Keratinocyte (primary cell): ENCODE results near the gene UROC1. TPM values are rescaled to one million over a fixed set of nuclear protein-coding genes. Genes with fewer than 3 reads are reported as not detected.

ENCODE experiments used
- DNase-seq: peaks from one replicate; pipeline ENCODE4 v3.0.0-alpha.2; 2011; ENCODE audit warnings: low read depth, missing footprints, low spot score
- FAIRE-seq: peaks from 2 replicates; lab custom pipeline; 2011; peaks lifted over from hg19 to GRCh38; lab: Jason Lieb, UNC
- H2AFZ ChIP-seq: 2 replicates; pipeline ENCODE4 v1.6.0; 2012; ENCODE audit warnings: low read length, control low read depth, inconsistent platforms; ENCODE audit not compliant: control insufficient read depth
- H3K27ac ChIP-seq: 2 replicates; pipeline ENCODE4 v1.5.1; 2011; ENCODE audit warnings: low read length; ENCODE audit not compliant: control insufficient read depth, insufficient read depth
- H3K27me3 ChIP-seq: 3 replicates; pipeline ENCODE4 v1.6.0; 2011; ENCODE audit warnings: low read length; ENCODE audit not compliant: control insufficient read depth, insufficient read depth; ENCODE audit errors: extremely low read depth
- H3K36me3 ChIP-seq, 2 experiments: 2 replicates in 1 of 2; 3 replicates in 1 of 2; pipeline ENCODE4 v1.5.1; 2011; ENCODE audit warnings: low read length in 2 of 2, mild to moderate bottlenecking in 1 of 2; ENCODE audit not compliant: control insufficient read depth in 2 of 2, insufficient read depth in 2 of 2; ENCODE audit errors: extremely low read depth in 1 of 2
- H3K4me1 ChIP-seq: 3 replicates; pipeline ENCODE4 v1.5.1; 2011; ENCODE audit warnings: low read length; ENCODE audit not compliant: control insufficient read depth, insufficient read depth; ENCODE audit errors: extremely low read depth
- H3K4me2 ChIP-seq: 3 replicates; pipeline ENCODE4 v1.6.0; 2011; ENCODE audit warnings: low read depth, low read length; ENCODE audit not compliant: control insufficient read depth, insufficient read depth; ENCODE audit errors: extremely low read depth
- H3K4me3 ChIP-seq, 3 experiments: fragments of 200-600 bp in 1 of 3; sonication (generic) in 1 of 3; 2 replicates in 2 of 3; 3 replicates in 1 of 3; pipeline ENCODE4 v1.5.1; 2011 to 2016; ENCODE audit warnings: low read length in 3 of 3, mild to moderate bottlenecking in 3 of 3, control low read depth in 2 of 3, inconsistent platforms in 1 of 3, low read depth in 1 of 3, mixed read lengths in 1 of 3, mixed run types in 1 of 3, moderate library complexity in 1 of 3; ENCODE audit not compliant: control insufficient read depth in 2 of 3, insufficient read depth in 2 of 3; ENCODE audit errors: extremely low read depth in 1 of 3
- H3K79me2 ChIP-seq: 2 replicates; pipeline ENCODE4 v1.6.0; 2012; ENCODE audit warnings: low read length; ENCODE audit not compliant: control insufficient read depth, insufficient read depth
- H3K9ac ChIP-seq: 3 replicates; pipeline ENCODE4 v1.6.0; 2011; ENCODE audit warnings: low read length; ENCODE audit not compliant: control insufficient read depth, insufficient read depth; ENCODE audit errors: extremely low read depth
- H3K9me1 ChIP-seq: 3 replicates; pipeline ENCODE4 v1.6.0; 2011; ENCODE audit warnings: low read length; ENCODE audit not compliant: control insufficient read depth, insufficient read depth; ENCODE audit errors: extremely low read depth
- H3K9me3 ChIP-seq: 2 replicates; pipeline ENCODE4 v1.5.1; 2012; ENCODE audit warnings: low read depth, low read length; ENCODE audit not compliant: control insufficient read depth
- H4K20me1 ChIP-seq: 3 replicates; pipeline ENCODE4 v1.6.0; 2011; ENCODE audit warnings: low read length; ENCODE audit not compliant: control insufficient read depth, insufficient read depth; ENCODE audit errors: extremely low read depth
- CTCF ChIP-seq, 3 experiments: IDR thresholded peaks in 1 of 3; conservative IDR thresholded peaks in 1 of 3; optimal IDR thresholded peaks in 1 of 3; 2 replicates in 2 of 3; 3 replicates in 1 of 3; pipeline versions ENCODE3 to v1.5.1; 2011; ENCODE audit warnings: low read length in 3 of 3, mild to moderate bottlenecking in 3 of 3, moderate library complexity in 2 of 3, control low read depth in 1 of 3, inconsistent platforms in 1 of 3; ENCODE audit not compliant: insufficient read depth in 2 of 3; ENCODE audit errors: extremely low read depth in 1 of 3
- EZH2 ChIP-seq: IDR thresholded peaks from one replicate; pipeline ENCODE4 v1.6.1; 2012; ENCODE audit warnings: inconsistent platforms, mild to moderate bottlenecking, low read length, moderate library complexity
- dilution Hi-C: fragments of 300-500 bp; cut with MboI; formaldehyde crosslinking; loops from one replicate; pipeline ENCODE4 v1.7.0; 2020; ENCODE audit warnings: low sequenced_read_pairs; ENCODE audit not compliant: extremely low pct_ligation_motif_present
- polyA plus RNA-seq, 5 experiments: library from polyadenylated mRNA; depleted of rRNA in 3 of 5; stranded (reverse) in 3 of 5; stranded (forward) in 1 of 5; unstranded in 1 of 5; fragments of >200 nt; gene quantifications; 1 replicate in 1 of 5; 2 replicates in 3 of 5; 3 replicates in 1 of 5; pipeline versions ENCODE4 v1.2.1 to v1.2.3, GENCODE V29; 2011 to 2012; ENCODE audit warnings: missing spikeins in 2 of 5, low read depth in 1 of 5, low replicate concordance in 1 of 5

Gene UROC1
- polyA plus RNA-seq, 1 donor (not counting 4 experiments of a cell fraction or from before 2014, with no cell fraction given) = not detected

GRCh38 chr3:126439346-126439967 is 78.1 kb downstream of the UROC1 start:
- no peak overlapping the region for H3K27ac ChIP-seq
- peaks cover 5 to 17% of the 10 kb centered on the region in 2 experiments for H3K36me3 ChIP-seq
- H3K79me2 ChIP-seq = no peaks in the 10 kb centered on the region
- no peaks in the 10 kb centered on the region for H3K4me1 ChIP-seq
- H3K4me2 ChIP-seq = no peak overlapping the region
- no peak overlapping the region for H2AFZ ChIP-seq
- TF ChIP-seq CTCF (optimal IDR thresholded peaks at IDR 0.05 in 1 of 3, IDR thresholded peaks at IDR 0.05 in 1 of 3, conservative IDR thresholded peaks at IDR 0.05 in 1 of 3; ENCODE audit: extremely low read depth in 1 of 3, insufficient read depth in 2 of 3, low read length in 3 of 3) = no peak
- no peak for TF ChIP-seq EZH2
- no peak for DNase-seq
- no peak overlapping the region for H3K4me3 ChIP-seq
- no peak overlapping the region for H3K9ac ChIP-seq
- no peaks in the 10 kb centered on the region for H3K9me3 ChIP-seq
- no peaks in the 10 kb centered on the region for H3K9me1 ChIP-seq
- no peaks in the 10 kb centered on the region for H4K20me1 ChIP-seq
- dilution Hi-C loops = no loop called here
- H3K27me3 ChIP-seq = no peaks in the 10 kb centered on the region
- no peak for FAIRE-seq

GRCh38 chr3:126438746-126439145 is 78.8 kb downstream of the UROC1 start:
- H4K20me1 ChIP-seq = no peaks in the 10 kb centered on the region
- H2AFZ ChIP-seq = no peak overlapping the region
- DNase-seq = no peak
- dilution Hi-C loops = no loop called here
- TF ChIP-seq CTCF (optimal IDR thresholded peaks at IDR 0.05 in 1 of 3, IDR thresholded peaks at IDR 0.05 in 1 of 3, conservative IDR thresholded peaks at IDR 0.05 in 1 of 3; ENCODE audit: extremely low read depth in 1 of 3, insufficient read depth in 2 of 3, low read length in 3 of 3) (no peak), EZH2 (no peak)
- H3K4me2 ChIP-seq = no peak overlapping the region
- peaks cover 5 to 17% of the 10 kb centered on the region in 2 experiments for H3K36me3 ChIP-seq
- H3K79me2 ChIP-seq = no peaks in the 10 kb centered on the region
- H3K9ac ChIP-seq = no peak overlapping the region
- no peaks in the 10 kb centered on the region for H3K9me1 ChIP-seq
- H3K27me3 ChIP-seq = no peaks in the 10 kb centered on the region
- no peaks in the 10 kb centered on the region for H3K4me1 ChIP-seq
- no peak overlapping the region for H3K27ac ChIP-seq
- FAIRE-seq = no peak
- no peaks in the 10 kb centered on the region for H3K9me3 ChIP-seq
- H3K4me3 ChIP-seq = no peak overlapping the region
